Lower lobe of right lung (tissue), 2 donors: Measurements from ENCODE around the gene EXOC4. TPM values are rescaled to one million over a fixed set of nuclear protein-coding genes. Genes with fewer than 3 reads are reported as not detected.

ENCODE experiments used
- ATAC-seq, 2 donors: fragments of 200-7000 bp; cut with Tn5 transposase; one replicate each; pipeline ENCODE4 v1.9.1; 2020 to 2022; ENCODE audit warnings: mild to moderate bottlenecking in 2 of 2, moderate library complexity in 2 of 2
- DNase-seq: peaks from one replicate; pipeline ENCODE4 v3.0.0-alpha.2; 2020
- H3K27ac ChIP-seq: fragments of 200-600 bp; one replicate; pipeline ENCODE4 v1.8.0; 2022
- H3K27me3 ChIP-seq: fragments of 200-600 bp; one replicate; pipeline ENCODE4 v1.8.0; 2022; ENCODE audit warnings: low read depth
- H3K36me3 ChIP-seq: fragments of 200-600 bp; one replicate; pipeline ENCODE4 v1.8.0; 2022; ENCODE audit warnings: mild to moderate bottlenecking
- H3K4me1 ChIP-seq: fragments of 200-600 bp; one replicate; pipeline ENCODE4 v1.8.0; 2022
- H3K4me3 ChIP-seq: fragments of 200-600 bp; one replicate; pipeline ENCODE4 v1.8.0; 2022; ENCODE audit warnings: mild to moderate bottlenecking
- H3K9me3 ChIP-seq: fragments of 200-600 bp; one replicate; pipeline ENCODE4 v1.8.0; 2022
- CTCF ChIP-seq: fragments of 200-600 bp; IDR thresholded peaks from one replicate; pipeline ENCODE4 v1.8.0; 2022; ENCODE audit warnings: antibody characterized with exemption, mild to moderate bottlenecking
- intact Hi-C: fragments of 100-400 bp; cut with DNase I; formaldehyde crosslinking; loops from one replicate; pipeline ENCODE4 v1.11.0; 2022
- total RNA-seq: library from RNA; stranded (reverse); fragmentation: NEBNext Ultra II Directional; extraction: Animal tissue kit (Norgen Biotek cat#: 25700); gene quantifications from one replicate; pipeline ENCODE4 v1.2.1, GENCODE V29; 2021
- donor health status: DM: no; HTN: yes; CAD: no; lungs with severe emphysema.

The EXOC4 gene
- total RNA-seq, 1 donor from 2014 or later, result 80.2 TPM

GRCh38 chr7:133923974-133924373, 671.1 kb downstream of the EXOC4 start:
- no peak for DNase-seq

GRCh38 chr7:133931053-133931452, 678.2 kb downstream of the EXOC4 start:
- no peak for TF ChIP-seq CTCF
- no peak for DNase-seq
- intact Hi-C loops, result no loop called here
- no peak overlapping the region for H3K27ac ChIP-seq
- no peaks in the 10 kb centered on the region for H3K27me3 ChIP-seq
- H3K4me1 ChIP-seq, result no peaks in the 10 kb centered on the region
- no peak overlapping the region for H3K4me3 ChIP-seq
- ATAC-seq, result no peak
- no peaks in the 10 kb centered on the region for H3K9me3 ChIP-seq
- no peaks in the 10 kb centered on the region for H3K36me3 ChIP-seq

More at GRCh38 chr7:133923974-133924373, 671.1 kb downstream of the EXOC4 start:
- intact Hi-C loops, result no loop called here
- no peaks in the 10 kb centered on the region for H3K36me3 ChIP-seq
- H3K4me3 ChIP-seq, result no peak overlapping the region
- H3K27ac ChIP-seq, result no peak overlapping the region
- no peaks in the 10 kb centered on the region for H3K4me1 ChIP-seq
- TF ChIP-seq CTCF, result no peak
- H3K9me3 ChIP-seq, result peaks cover 17% of the 10 kb centered on the region
- H3K27me3 ChIP-seq, result no peaks in the 10 kb centered on the region
- no peak for ATAC-seq

GRCh38 chr7:133932591-133932990, 679.7 kb downstream of the EXOC4 start:
- Histone ChIP-seq H3K36me3 (no peaks in the 10 kb centered on the region), H3K4me1 (no peaks in the 10 kb centered on the region), H3K9me3 (no peaks in the 10 kb centered on the region), H3K4me3 (no peak overlapping the region), H3K27me3 (no peaks in the 10 kb centered on the region), H3K27ac (no peak overlapping the region)
- ATAC-seq (no peak), DNase-seq (no peak)
- TF ChIP-seq CTCF, result no peak
- intact Hi-C loops, result no loop called here

- intact Hi-C loops, result no loop called here
- Histone ChIP-seq H3K4me1 (no peaks in the 10 kb centered on the region), H3K27me3 (no peaks in the 10 kb centered on the region), H3K36me3 (peaks cover 16% of the 10 kb centered on the region), H3K4me3 (no peak overlapping the region), H3K27ac (no peak overlapping the region), H3K9me3 (no peaks in the 10 kb centered on the region)
- DNase-seq, result no peak
- no peak for ATAC-seq
- TF ChIP-seq CTCF, result no peak
Observed at GRCh38 chr7:133934262-133934976, 681.5 kb downstream of the EXOC4 start.

GRCh38 chr7:133934977-133935330, 682.1 kb downstream of the EXOC4 start:
- no peak for ATAC-seq
- DNase-seq, result no peak

More at GRCh38 chr7:133934977-133935330, 682.1 kb downstream of the EXOC4 start:
- no peak for TF ChIP-seq CTCF
- peaks cover 20% of the 10 kb centered on the region for H3K36me3 ChIP-seq
- H3K4me3 ChIP-seq, result no peak overlapping the region
- no peaks in the 10 kb centered on the region for H3K9me3 ChIP-seq
- intact Hi-C loops, result no loop called here
- no peak overlapping the region for H3K27ac ChIP-seq
- H3K27me3 ChIP-seq, result no peaks in the 10 kb centered on the region
- H3K4me1 ChIP-seq, result no peaks in the 10 kb centered on the region
